GM23338 (cell line): Measurements from ENCODE around the gene VTA1. TPM values are rescaled to one million over a fixed set of nuclear protein-coding genes. Genes with fewer than 3 reads are reported as not detected.

ENCODE experiments used
- ATAC-seq: fragments of 200-7000 bp; cut with Tn5 transposase; 3 replicates; pipeline ENCODE4 v1.9.1; 2020
- DNase-seq: peaks from one replicate; pipeline ENCODE4 v3.0.0-alpha.2; 2015; ENCODE audit warnings: low spot score
- H2AFZ ChIP-seq: fragments of 200-600 bp; sonication (generic); 2 replicates; pipeline ENCODE4 v1.8.0; 2016; ENCODE audit warnings: antibody characterized with exemption, mild to moderate bottlenecking, moderate library complexity
- H3F3A ChIP-seq: fragments of 200-600 bp; sonication (generic); replicated peaks from 2 replicates; pipeline ENCODE4 v1.8.0; 2017; ENCODE audit warnings: antibody characterized with exemption, mixed run types, low read depth
- H3K27ac ChIP-seq: fragments of 200-600 bp; sonication (generic); 2 replicates; pipeline ENCODE4 v1.6.1; 2016; ENCODE audit warnings: low read depth
- H3K27me3 ChIP-seq: fragments of 200-600 bp; sonication (generic); 2 replicates; pipeline ENCODE4 v1.8.0; 2016; ENCODE audit warnings: mild to moderate bottlenecking, mixed run types, moderate library complexity; ENCODE audit not compliant: insufficient read depth
- H3K36me3 ChIP-seq: fragments of 200-600 bp; sonication (generic); 2 replicates; pipeline ENCODE4 v1.8.0; 2016; ENCODE audit warnings: mild to moderate bottlenecking; ENCODE audit not compliant: insufficient read depth
- H3K4me1 ChIP-seq: fragments of 200-600 bp; sonication (generic); 2 replicates; pipeline ENCODE4 v1.8.0; 2016; ENCODE audit warnings: mild to moderate bottlenecking, moderate library complexity; ENCODE audit not compliant: insufficient read depth
- H3K4me2 ChIP-seq: fragments of 200-600 bp; sonication (generic); 2 replicates; pipeline ENCODE4 v1.7.1; 2017; ENCODE audit warnings: mixed run types
- H3K4me3 ChIP-seq: fragments of 200-600 bp; sonication (generic); 2 replicates; pipeline ENCODE4 v1.6.1; 2016; ENCODE audit warnings: mixed run types
- H3K79me2 ChIP-seq: fragments of 200-600 bp; sonication (generic); replicated peaks from 2 replicates; pipeline ENCODE4 v1.8.0; 2017; ENCODE audit warnings: mild to moderate bottlenecking; ENCODE audit not compliant: insufficient read depth
- H3K9me2 ChIP-seq: fragments of 200-600 bp; sonication (generic); 2 replicates; pipeline ENCODE4 v1.8.0; 2017; ENCODE audit not compliant: insufficient read depth
- H4K20me1 ChIP-seq: fragments of 200-600 bp; sonication (generic); replicated peaks from 2 replicates; pipeline ENCODE4 v1.8.0; 2017; ENCODE audit warnings: mild to moderate bottlenecking; ENCODE audit not compliant: insufficient read depth
- H3K27ac Mint-ChIP-seq: 2 replicates; pipeline ENCODE4 v1.8.0; 2020; ENCODE audit warnings: inconsistent platforms, mild to moderate bottlenecking, moderate library complexity, mixed read lengths
- H3K27me3 Mint-ChIP-seq: 3 replicates; pipeline ENCODE4 v1.8.0; 2022; ENCODE audit warnings: low read depth, mild to moderate bottlenecking, moderate library complexity, mixed read lengths, inconsistent platforms; ENCODE audit not compliant: insufficient read depth, poor library complexity
- H3K36me3 Mint-ChIP-seq: 3 replicates; pipeline ENCODE4 v1.8.0; 2021; ENCODE audit warnings: low read depth, mild to moderate bottlenecking, inconsistent platforms, moderate library complexity, mixed read lengths
- H3K4me1 Mint-ChIP-seq: 3 replicates; pipeline ENCODE4 v1.8.0; 2020; ENCODE audit warnings: mild to moderate bottlenecking, inconsistent platforms, mixed read lengths
- H3K4me3 Mint-ChIP-seq: 3 replicates; pipeline ENCODE4 v1.8.0; 2021; ENCODE audit warnings: moderate library complexity, mild to moderate bottlenecking, inconsistent platforms, mixed read lengths
- H3K9me3 Mint-ChIP-seq: 3 replicates; pipeline ENCODE4 v1.8.0; 2020; ENCODE audit warnings: moderate library complexity, mild to moderate bottlenecking, inconsistent platforms, mixed read lengths
- polyA plus RNA-seq: library from polyadenylated mRNA; unstranded; fragments of >200 nt; fragmentation: Nextera tagmentation; extraction: Ambion mirVana; gene quantifications from 2 replicates; pipeline ENCODE4 v1.2.1, GENCODE V29; 2016
- total RNA-seq: library from RNA; depleted of rRNA; stranded (reverse); fragments of >200 nt; shearing (Covaris generic); gene quantifications from 2 replicates; pipeline ENCODE4 v1.2.3, GENCODE V29; 2014
- TF ChIP-seq, protein P1 (sequence below): fragments of 250-450 bp; sonication (Bioruptor Pico); IDR thresholded peaks from 2 replicates; pipeline ENCODE4 v1.5.0; 2020; ENCODE audit warnings: mild to moderate bottlenecking, moderate library complexity
- TF ChIP-seq, protein P2 (sequence below), 2 experiments: fragments of 200-600 bp in 1 of 2; sonication (generic) in 1 of 2; conservative IDR thresholded peaks; 2 replicates each; pipeline versions ENCODE4 v1.5.1 to v1.6.1; 2016 to 2017; ENCODE audit warnings: antibody characterized with exemption in 2 of 2, low read depth in 2 of 2, mild to moderate bottlenecking in 2 of 2, moderate library complexity in 1 of 2

VTA1 gene
- total and polyA plus RNA-seq, 2 experiments from 2014 or later, result 102 to 104 TPM

DNA sequence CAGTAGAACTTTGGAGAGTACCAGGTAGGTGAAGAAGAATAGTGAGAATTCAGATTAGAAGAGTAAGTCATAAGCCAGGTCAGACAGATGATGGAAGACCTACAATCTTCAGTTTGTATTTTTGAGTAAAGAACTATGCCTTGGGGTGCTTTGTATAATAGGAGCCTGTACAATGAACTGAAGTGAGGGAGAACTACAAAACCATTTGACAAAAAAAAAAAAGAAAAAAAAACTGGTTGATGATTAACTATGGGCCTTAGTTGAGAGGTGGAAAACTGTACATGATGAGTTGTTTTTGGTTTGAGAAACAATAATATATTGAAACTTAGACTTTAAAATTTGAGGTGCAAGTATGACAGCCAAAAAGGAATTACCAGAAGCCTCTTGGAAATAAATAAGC, 25.7 kb downstream of the VTA1 start:
- no peak overlapping the region for H3K27ac Mint-ChIP-seq
- no peaks in the 10 kb centered on the region for H3K27me3 ChIP-seq

More for the DNA sequence above, 25.7 kb downstream of the VTA1 start:
- H3K27me3 Mint-ChIP-seq, result no peaks in the 10 kb centered on the region
- Histone ChIP-seq H3K79me2 (no peaks in the 10 kb centered on the region), H4K20me1 (no peaks in the 10 kb centered on the region; the same call in 1 of the 2 replicates), H2AFZ (no peak overlapping the region), H3K27ac (no peak overlapping the region), H3K4me2 (no peak overlapping the region), H3K4me1 (no peaks in the 10 kb centered on the region), H3K9me2 (no peaks in the 10 kb centered on the region), H3K4me3 (no peak overlapping the region), H3F3A (no peaks in the 10 kb centered on the region), H3K36me3 (peaks cover 20% of the 10 kb centered on the region; the same call in 1 of the 2 replicates)
- ATAC-seq (no peak), DNase-seq (no peak)
- TF ChIP-seq, protein P1, sequence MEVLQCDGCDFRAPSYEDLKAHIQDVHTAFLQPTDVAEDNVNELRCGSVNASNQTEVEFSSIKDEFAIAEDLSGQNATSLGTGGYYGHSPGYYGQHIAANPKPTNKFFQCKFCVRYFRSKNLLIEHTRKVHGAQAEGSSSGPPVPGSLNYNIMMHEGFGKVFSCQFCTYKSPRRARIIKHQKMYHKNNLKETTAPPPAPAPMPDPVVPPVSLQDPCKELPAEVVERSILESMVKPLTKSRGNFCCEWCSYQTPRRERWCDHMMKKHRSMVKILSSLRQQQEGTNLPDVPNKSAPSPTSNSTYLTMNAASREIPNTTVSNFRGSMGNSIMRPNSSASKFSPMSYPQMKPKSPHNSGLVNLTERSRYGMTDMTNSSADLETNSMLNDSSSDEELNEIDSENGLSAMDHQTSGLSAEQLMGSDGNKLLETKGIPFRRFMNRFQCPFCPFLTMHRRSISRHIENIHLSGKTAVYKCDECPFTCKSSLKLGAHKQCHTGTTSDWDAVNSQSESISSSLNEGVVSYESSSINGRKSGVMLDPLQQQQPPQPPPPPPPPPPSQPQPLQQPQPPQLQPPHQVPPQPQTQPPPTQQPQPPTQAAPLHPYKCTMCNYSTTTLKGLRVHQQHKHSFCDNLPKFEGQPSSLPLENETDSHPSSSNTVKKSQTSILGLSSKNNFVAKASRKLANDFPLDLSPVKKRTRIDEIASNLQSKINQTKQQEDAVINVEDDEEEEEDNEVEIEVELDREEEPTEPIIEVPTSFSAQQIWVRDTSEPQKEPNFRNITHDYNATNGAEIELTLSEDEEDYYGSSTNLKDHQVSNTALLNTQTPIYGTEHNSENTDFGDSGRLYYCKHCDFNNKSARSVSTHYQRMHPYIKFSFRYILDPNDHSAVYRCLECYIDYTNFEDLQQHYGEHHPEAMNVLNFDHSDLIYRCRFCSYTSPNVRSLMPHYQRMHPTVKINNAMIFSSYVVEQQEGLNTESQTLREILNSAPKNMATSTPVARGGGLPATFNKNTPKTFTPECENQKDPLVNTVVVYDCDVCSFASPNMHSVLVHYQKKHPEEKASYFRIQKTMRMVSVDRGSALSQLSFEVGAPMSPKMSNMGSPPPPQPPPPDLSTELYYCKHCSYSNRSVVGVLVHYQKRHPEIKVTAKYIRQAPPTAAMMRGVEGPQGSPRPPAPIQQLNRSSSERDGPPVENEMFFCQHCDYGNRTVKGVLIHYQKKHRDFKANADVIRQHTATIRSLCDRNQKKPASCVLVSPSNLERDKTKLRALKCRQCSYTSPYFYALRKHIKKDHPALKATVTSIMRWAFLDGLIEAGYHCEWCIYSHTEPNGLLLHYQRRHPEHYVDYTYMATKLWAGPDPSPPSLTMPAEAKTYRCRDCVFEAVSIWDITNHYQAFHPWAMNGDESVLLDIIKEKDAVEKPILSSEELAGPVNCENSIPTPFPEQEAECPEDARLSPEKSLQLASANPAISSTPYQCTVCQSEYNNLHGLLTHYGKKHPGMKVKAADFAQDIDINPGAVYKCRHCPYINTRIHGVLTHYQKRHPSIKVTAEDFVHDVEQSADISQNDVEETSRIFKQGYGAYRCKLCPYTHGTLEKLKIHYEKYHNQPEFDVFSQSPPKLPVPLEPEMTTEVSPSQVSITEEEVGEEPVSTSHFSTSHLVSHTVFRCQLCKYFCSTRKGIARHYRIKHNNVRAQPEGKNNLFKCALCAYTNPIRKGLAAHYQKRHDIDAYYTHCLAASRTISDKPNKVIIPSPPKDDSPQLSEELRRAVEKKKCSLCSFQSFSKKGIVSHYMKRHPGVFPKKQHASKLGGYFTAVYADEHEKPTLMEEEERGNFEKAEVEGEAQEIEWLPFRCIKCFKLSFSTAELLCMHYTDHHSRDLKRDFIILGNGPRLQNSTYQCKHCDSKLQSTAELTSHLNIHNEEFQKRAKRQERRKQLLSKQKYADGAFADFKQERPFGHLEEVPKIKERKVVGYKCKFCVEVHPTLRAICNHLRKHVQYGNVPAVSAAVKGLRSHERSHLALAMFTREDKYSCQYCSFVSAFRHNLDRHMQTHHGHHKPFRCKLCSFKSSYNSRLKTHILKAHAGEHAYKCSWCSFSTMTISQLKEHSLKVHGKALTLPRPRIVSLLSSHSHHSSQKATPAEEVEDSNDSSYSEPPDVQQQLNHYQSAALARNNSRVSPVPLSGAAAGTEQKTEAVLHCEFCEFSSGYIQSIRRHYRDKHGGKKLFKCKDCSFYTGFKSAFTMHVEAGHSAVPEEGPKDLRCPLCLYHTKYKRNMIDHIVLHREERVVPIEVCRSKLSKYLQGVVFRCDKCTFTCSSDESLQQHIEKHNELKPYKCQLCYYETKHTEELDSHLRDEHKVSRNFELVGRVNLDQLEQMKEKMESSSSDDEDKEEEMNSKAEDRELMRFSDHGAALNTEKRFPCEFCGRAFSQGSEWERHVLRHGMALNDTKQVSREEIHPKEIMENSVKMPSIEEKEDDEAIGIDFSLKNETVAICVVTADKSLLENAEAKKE (CRISPR knock-in tag), result no peak
- TF ChIP-seq, protein P2, sequence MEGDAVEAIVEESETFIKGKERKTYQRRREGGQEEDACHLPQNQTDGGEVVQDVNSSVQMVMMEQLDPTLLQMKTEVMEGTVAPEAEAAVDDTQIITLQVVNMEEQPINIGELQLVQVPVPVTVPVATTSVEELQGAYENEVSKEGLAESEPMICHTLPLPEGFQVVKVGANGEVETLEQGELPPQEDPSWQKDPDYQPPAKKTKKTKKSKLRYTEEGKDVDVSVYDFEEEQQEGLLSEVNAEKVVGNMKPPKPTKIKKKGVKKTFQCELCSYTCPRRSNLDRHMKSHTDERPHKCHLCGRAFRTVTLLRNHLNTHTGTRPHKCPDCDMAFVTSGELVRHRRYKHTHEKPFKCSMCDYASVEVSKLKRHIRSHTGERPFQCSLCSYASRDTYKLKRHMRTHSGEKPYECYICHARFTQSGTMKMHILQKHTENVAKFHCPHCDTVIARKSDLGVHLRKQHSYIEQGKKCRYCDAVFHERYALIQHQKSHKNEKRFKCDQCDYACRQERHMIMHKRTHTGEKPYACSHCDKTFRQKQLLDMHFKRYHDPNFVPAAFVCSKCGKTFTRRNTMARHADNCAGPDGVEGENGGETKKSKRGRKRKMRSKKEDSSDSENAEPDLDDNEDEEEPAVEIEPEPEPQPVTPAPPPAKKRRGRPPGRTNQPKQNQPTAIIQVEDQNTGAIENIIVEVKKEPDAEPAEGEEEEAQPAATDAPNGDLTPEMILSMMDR (conservative IDR thresholded peaks at IDR 0.05; ENCODE audit: low read depth in 2 of 2), result no peak
- peaks cover 33% of the 10 kb centered on the region; the same call in 2 of the 3 replicates for H3K36me3 Mint-ChIP-seq
- H3K9me3 Mint-ChIP-seq, result no peaks in the 10 kb centered on the region
- H3K4me3 Mint-ChIP-seq, result no peak overlapping the region
- no peaks in the 10 kb centered on the region for H3K4me1 Mint-ChIP-seq
